Osteoblast (primary cell): ENCODE results near the gene WWOX. TPM values are rescaled to one million over a fixed set of nuclear protein-coding genes. Genes with fewer than 3 reads are reported as not detected.
A peak's percentile ranks its signal among the peaks of the same experiment; 100 is the strongest.

Source experiments
- DNase-seq: peaks from one replicate; pipeline ENCODE4 v3.0.0; 2011; ENCODE audit warnings: low spot score, mixed read lengths; ENCODE audit not compliant: insufficient read length; ENCODE audit errors: missing footprints
- H2AFZ ChIP-seq: 2 replicates; pipeline ENCODE4 v1.6.0; 2011; ENCODE audit warnings: mild to moderate bottlenecking, low read length
- H3K27ac ChIP-seq: 2 replicates; pipeline ENCODE4 v1.5.1; 2011; ENCODE audit warnings: mild to moderate bottlenecking, low read depth, low read length, moderate library complexity
- H3K27me3 ChIP-seq: 2 replicates; pipeline ENCODE4 v1.6.0; 2012; ENCODE audit warnings: mild to moderate bottlenecking, control low read depth, inconsistent platforms, low read length, moderate library complexity; ENCODE audit not compliant: insufficient read depth
- H3K36me3 ChIP-seq: 2 replicates; pipeline ENCODE4 v1.5.1; 2011; ENCODE audit warnings: mild to moderate bottlenecking, low read length, control low read depth, moderate library complexity; ENCODE audit not compliant: insufficient read depth
- H3K4me1 ChIP-seq: 2 replicates; pipeline ENCODE4 v1.5.1; 2011; ENCODE audit warnings: mild to moderate bottlenecking, low read length, control low read depth, moderate library complexity; ENCODE audit not compliant: insufficient read depth
- H3K4me2 ChIP-seq: 2 replicates; pipeline ENCODE4 v1.6.0; 2011; ENCODE audit warnings: mild to moderate bottlenecking, low read length; ENCODE audit not compliant: insufficient read depth
- H3K4me3 ChIP-seq: fragments of 200-600 bp; sonication (generic); 3 replicates; pipeline ENCODE4 v1.5.1; 2012; ENCODE audit warnings: mild to moderate bottlenecking, low read length, inconsistent platforms; ENCODE audit not compliant: insufficient read depth
- H3K79me2 ChIP-seq: 2 replicates; pipeline ENCODE4 v1.6.0; 2012; ENCODE audit warnings: mild to moderate bottlenecking, low read length, control low read depth, inconsistent platforms; ENCODE audit not compliant: insufficient read depth
- H3K9me3 ChIP-seq: 2 replicates; pipeline ENCODE4 v1.5.1; 2011; ENCODE audit warnings: low read depth, low read length, control low read depth
- H4K20me1 ChIP-seq: 2 replicates; pipeline ENCODE4 v1.6.0; 2012; ENCODE audit warnings: mild to moderate bottlenecking, low read length, control low read depth; ENCODE audit not compliant: insufficient read depth
- total RNA-seq: library from RNA; depleted of rRNA; stranded (reverse); fragments of >200 nt; gene quantifications from 2 replicates; pipeline ENCODE4 v1.2.3, GENCODE V29; 2012
- TF ChIP-seq, protein P1 (sequence below): IDR thresholded peaks from 2 replicates; pipeline ENCODE4 v1.5.1; 2011; ENCODE audit warnings: mild to moderate bottlenecking, low read depth, low read length, moderate library complexity; ENCODE audit errors: extremely low read depth

WWOX gene
- total RNA-seq, 1 donor = 23.9 TPM

DNA sequence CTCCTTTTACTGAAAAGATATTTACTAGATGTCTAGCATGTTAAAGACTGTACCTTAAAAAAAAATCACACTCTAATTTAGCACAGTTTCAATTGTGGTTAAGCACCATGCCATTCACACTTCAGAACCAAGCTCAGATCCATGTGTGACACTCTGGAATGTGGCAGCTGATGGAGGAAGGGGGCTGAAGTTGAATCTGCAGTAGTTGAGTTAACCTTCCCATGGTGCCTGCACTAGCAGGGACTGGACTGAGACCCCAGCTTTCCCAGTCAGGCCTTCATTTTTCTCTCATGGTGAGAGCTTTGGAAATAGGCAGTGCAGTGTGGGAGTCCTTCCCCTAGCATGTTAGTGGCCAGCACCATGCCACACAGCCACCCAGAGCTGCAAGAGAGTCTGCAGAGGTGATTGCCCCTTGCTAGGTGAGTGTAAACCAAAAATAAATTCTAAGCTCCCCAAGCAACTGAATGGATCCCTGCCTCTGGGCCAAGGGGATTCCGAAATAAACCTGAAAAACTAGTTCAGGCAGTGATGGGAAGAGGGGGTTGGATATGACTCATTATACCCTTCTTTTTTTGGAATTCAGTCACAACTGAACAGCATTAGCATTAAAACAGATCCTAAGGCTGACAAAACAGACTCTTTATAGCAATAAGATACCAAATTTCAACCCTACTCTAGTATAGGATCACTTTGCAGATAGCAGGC is 208.5 kb downstream of the WWOX start:
- H3K27me3 ChIP-seq = no peaks in the 10 kb centered on the region
- no peaks in the 10 kb centered on the region for H3K79me2 ChIP-seq
- DNase-seq = no peak
- no peaks in the 10 kb centered on the region for H3K36me3 ChIP-seq
- no peak overlapping the region for H3K27ac ChIP-seq
- no peaks in the 10 kb centered on the region for H3K4me1 ChIP-seq
- peaks cover 2% of the 10 kb centered on the region for H3K9me3 ChIP-seq
- no peaks in the 10 kb centered on the region for H4K20me1 ChIP-seq
- H3K4me3 ChIP-seq = no peak overlapping the region
- TF ChIP-seq, protein P1, sequence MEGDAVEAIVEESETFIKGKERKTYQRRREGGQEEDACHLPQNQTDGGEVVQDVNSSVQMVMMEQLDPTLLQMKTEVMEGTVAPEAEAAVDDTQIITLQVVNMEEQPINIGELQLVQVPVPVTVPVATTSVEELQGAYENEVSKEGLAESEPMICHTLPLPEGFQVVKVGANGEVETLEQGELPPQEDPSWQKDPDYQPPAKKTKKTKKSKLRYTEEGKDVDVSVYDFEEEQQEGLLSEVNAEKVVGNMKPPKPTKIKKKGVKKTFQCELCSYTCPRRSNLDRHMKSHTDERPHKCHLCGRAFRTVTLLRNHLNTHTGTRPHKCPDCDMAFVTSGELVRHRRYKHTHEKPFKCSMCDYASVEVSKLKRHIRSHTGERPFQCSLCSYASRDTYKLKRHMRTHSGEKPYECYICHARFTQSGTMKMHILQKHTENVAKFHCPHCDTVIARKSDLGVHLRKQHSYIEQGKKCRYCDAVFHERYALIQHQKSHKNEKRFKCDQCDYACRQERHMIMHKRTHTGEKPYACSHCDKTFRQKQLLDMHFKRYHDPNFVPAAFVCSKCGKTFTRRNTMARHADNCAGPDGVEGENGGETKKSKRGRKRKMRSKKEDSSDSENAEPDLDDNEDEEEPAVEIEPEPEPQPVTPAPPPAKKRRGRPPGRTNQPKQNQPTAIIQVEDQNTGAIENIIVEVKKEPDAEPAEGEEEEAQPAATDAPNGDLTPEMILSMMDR = no peak
- H3K4me2 ChIP-seq = no peak overlapping the region
- H2AFZ ChIP-seq = no peak overlapping the region

- Histone ChIP-seq H3K36me3 (no peaks in the 10 kb centered on the region), H3K79me2 (no peaks in the 10 kb centered on the region), H2AFZ (no peak overlapping the region), H3K4me1 (no peaks in the 10 kb centered on the region), H3K27ac (no peak overlapping the region), H3K4me2 (no peak overlapping the region), H3K4me3 (no peak overlapping the region), H3K9me3 (peaks cover 2% of the 10 kb centered on the region), H3K27me3 (no peaks in the 10 kb centered on the region), H4K20me1 (no peaks in the 10 kb centered on the region)
- no peak for DNase-seq
- TF ChIP-seq, protein P1 = no peak
These were observed 210.3 kb downstream of the WWOX start for GRCh38 chr16:78309763-78310162.

DNA sequence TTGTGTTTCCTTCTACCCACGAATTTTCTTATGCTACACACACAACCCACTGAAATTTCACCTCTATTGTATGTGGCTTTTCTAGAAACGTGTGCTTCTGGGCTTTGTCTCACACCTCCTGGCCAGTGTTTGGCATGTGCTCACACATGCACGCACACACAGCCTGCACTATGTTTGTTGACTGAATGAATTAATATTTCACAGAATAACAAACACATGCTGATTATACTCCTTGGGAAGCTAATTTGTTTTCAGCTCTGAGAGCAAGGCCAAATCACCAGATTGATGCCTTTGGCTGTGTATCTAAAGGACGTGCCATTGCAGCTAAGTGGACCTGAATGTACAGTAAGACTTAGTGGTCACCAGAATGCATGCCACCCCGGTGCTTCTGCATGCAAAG is 210.7 kb downstream of the WWOX start:
- no peak overlapping the region for H3K27ac ChIP-seq
- H4K20me1 ChIP-seq = no peaks in the 10 kb centered on the region
- H3K4me3 ChIP-seq = no peak overlapping the region
- no peak overlapping the region for H3K4me2 ChIP-seq
- no peaks in the 10 kb centered on the region for H3K27me3 ChIP-seq
- H2AFZ ChIP-seq = no peak overlapping the region
- H3K9me3 ChIP-seq = peaks cover 2% of the 10 kb centered on the region
- TF ChIP-seq, protein P1 = no peak
- no peaks in the 10 kb centered on the region for H3K4me1 ChIP-seq
- no peak for DNase-seq
- no peaks in the 10 kb centered on the region for H3K79me2 ChIP-seq
- no peaks in the 10 kb centered on the region for H3K36me3 ChIP-seq

DNA sequence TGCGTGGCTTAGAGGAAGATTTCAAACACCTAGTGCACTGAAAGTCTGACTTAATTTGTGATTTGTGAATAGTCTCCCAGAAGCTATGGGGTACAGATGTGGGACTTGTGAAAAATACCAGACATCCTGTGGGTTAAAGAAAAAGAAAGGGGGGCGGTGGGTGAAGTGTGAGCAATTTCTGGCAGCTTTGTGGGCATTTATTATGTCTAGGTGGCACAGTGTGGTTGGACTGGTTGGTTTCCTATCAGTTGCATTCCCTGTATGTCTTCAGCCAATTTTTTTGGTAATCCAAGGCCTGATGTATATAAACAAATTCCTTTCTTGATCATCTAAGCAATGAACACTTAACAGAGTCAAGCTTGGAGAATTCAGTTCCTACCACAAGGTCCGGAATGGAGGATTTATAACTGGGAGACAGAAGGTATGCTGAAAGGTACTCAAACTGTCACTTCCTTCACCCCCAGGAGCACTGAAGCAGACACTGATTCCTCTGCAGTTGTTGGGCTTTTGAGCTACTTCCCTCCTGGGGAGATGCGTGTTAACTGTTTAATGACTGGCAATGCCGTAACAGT is 211.6 kb downstream of the WWOX start:
- H3K79me2 ChIP-seq = no peaks in the 10 kb centered on the region
- no peak overlapping the region for H2AFZ ChIP-seq
- H3K27ac ChIP-seq = no peak overlapping the region
- H3K4me1 ChIP-seq = no peaks in the 10 kb centered on the region
- DNase-seq = peak; percentile 61
- no peak overlapping the region for H3K4me3 ChIP-seq
- H3K9me3 ChIP-seq = peaks cover 2% of the 10 kb centered on the region
- no peaks in the 10 kb centered on the region for H3K36me3 ChIP-seq
- no peak overlapping the region for H3K4me2 ChIP-seq
- H4K20me1 ChIP-seq = no peaks in the 10 kb centered on the region
- H3K27me3 ChIP-seq = no peaks in the 10 kb centered on the region
- TF ChIP-seq, protein P1 = no peak
